GM21515 (cell line): ENCODE data around the gene STX12.
"Not testable (repeated sequence)": the region's sequence is repeated elsewhere in the genome, so short reads cannot be mapped to it uniquely, and the experiment has no call there.

Experiments
- ATAC-seq: cut with Tn5 transposase; IDR thresholded peaks from one replicate; pipeline ENCODE4 v1.9.1; 2021; ENCODE audit not compliant: unreplicated experiment

The STX12 gene

DNA sequence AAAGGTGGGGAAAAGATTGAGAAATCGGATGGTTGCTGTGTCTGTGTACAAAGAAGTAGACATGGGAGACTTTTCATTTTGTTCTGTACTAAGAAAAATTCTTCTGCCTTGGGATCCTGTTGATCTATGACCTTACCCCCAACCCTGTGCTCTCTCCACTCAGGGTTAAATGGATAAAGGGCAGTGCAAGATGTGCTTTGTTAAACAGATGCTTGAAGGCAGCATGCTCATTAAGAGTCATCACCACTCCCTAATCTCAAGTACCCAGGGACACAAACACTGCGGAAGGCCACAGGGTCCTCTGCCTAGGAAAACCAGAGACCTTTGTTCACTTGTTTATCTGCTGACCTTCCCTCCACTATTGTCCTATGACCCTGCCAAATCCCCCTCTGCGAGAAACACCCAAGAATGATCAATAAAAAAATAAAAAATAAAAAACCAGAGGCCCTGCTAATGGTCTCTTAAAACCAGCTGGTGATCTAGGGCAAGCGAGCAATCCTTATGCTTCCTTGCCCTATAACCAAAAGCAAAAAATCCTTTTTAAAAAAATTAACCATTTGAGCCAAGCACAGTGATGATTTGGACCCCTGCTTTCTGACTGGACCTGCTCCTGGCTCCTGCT, 56.4 kb downstream of the STX12 start:
- ATAC-seq = not testable (repeated sequence)

DNA sequence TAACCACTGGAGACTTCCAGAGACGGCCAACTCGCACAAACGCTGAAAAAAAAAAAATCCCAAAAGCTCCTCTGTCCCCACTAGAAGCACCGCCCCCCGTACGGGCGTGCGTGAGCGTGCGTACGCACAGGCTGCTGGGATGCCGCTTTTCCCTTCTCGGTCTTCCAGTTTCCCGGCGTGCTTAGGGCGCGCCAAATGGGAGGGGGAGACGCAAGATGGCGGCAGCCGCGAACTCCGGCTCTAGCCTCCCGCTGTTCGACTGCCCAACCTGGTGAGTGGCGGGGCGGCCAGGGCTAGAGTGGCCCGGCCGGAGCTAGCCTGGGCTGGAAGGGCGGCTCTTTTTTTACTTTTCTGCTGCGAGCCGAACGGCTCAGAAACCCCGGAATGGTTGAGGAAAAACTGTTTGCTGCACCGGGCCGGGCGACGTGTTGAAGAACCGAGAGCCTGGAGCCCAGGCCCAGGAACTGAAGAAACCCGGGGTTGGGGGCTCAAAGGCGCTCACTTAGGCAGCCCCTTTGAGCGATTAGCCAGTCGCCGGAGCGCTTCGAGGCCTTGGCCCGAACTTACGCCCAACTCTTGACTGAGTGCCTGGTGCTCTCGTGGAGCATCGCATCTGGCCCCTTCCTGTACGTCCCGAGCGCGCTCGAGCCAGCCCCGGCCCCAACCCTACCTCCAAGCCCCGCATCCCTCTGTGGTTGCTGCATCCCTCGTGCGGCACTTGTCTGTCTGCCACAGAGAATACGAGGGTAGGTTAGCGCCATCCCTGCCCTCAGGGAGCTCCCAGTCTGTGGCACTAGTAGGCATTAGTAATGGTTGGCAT, 57.8 kb downstream of the STX12 start, which contains the start of gene PPP1R8:
Gene PPP1R8 (plus strand): TSS at position 162 of the 820 bp plus-strand sequence. CDS start 54 bp downstream, at position 216.
- peak; percentile 82 for ATAC-seq

DNA sequence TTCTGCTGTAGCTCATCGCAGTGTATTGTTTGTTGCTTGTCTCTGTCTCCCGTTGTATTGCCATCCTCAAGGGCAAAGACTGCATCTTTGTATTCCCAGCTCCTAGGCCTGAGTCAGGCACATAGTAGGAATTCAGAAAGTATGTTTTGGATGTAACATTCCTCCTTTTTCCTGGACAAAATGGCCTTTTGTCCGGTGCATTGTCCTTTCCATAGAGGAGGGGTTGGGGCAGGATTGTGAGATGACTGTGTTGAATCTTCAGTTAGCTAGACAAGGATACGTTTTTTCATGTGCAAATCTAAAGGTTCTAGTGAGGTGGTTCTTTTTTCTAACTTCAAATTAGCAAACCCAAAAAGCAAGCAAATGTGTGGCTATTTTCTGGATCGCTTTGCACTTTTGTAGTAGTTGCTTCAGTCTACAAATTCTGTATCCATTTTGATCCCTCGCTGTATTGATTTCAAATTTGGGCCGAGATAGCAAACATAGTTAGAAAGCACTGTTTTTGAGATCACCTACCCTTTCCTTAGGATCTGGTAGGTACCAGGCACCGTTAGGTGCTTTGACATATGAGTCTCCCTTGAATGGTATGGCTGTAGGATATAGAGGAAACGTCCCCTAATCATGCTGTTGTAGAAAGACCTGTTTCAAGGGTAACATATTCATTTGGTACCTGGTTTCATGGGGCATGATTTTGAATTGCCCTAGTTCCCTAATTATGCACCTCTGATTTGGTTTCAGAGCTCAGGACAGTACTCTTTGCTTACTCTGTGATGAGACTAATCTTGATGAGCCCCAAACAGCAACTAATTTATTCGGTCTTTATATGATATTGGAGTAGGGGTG, 58.8 kb downstream of the STX12 start:
- ATAC-seq = no peak

DNA sequence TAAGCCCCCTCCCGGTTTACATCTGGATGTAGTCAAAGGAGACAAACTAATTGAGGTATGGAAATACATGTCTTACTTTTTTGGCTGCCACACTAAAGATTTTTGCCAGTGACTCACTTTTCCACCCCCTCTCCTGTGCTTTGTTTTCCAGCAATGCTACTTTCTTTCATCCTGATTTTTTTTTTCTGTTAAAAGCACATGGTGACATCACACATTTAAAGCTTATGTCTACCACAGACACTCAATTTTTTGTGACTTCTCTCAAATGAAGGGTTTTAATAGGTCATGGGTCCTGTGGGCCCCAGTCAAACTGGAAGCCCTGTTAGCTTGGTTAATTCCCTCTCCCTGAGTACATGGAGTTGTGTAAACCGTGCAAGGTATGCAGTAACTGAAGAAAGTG, 59.7 kb downstream of the STX12 start:
- no peak for ATAC-seq

DNA sequence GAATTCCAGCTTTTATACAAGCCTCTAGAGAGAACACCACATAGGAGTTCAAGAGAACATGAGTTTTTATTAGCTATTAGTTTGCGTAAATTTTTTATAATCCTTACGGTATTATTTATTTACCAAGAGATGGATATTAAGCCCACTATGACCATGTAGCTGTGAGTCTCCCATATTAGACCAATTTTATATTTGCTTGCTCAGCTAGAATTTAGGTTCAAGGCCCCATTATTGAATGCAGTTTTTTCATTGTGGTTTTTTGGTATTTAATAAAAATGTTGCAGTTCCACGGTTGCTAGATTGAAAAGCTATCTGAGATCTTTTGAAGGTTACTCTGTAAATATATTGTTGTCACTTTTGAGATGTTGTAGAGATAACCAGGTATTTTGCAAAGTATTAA, 60.5 kb downstream of the STX12 start:
- no peak for ATAC-seq

DNA sequence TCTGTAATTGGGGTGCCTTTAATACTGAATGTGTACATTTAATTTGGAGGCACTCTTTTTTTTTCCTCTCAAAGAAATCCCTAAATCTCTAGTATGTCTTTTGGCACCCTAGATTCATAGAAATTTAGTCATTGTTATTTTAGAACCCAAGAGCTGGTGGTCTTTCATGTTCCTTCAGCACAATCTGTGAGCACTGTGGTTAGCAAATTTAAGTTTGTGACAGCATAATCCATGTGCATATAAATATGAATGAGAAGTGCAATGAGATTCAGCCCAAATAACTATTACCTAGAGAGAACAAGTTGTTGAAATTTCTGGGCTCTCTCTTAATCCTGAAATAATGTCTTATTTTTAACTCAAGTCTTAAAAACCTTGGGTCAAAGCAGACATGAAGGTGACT, 62.0 kb downstream of the STX12 start:
- no peak for ATAC-seq

DNA sequence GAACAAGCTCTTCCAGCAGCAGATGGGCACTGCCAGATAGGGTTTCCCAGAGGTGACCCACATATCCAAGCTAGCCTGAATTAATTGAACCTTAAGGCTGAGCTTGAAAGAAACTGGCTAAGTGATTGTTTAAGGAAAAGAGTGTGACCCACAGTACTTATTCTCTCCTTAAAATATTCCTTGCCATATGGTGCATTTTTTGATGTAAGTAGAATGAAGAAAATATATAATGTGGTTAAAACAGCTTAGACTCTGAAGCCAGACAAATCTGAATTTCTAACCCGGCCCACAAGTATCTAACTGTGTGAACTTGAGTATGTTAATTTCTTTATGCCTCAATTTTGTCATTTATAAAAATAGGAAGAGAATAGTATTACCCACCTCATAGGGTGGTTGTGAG, 62.5 kb downstream of the STX12 start:
- ATAC-seq = no peak

DNA sequence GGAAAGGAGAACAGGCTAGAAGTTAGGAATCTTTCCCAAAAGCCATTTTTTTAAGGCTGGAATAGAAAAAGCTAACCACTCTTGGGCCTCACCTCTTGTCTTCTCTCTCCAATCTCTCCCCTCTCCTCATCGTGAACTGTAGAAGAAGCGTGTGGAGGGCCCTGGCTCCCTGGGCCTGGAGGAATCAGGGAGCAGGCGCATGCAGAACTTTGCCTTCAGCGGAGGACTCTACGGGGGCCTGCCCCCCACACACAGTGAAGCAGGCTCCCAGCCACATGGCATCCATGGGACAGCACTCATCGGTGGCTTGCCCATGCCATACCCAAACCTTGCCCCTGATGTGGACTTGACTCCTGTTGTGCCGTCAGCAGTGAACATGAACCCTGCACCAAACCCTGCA, 76.9 kb downstream of the STX12 start:
- ATAC-seq = no peak

DNA sequence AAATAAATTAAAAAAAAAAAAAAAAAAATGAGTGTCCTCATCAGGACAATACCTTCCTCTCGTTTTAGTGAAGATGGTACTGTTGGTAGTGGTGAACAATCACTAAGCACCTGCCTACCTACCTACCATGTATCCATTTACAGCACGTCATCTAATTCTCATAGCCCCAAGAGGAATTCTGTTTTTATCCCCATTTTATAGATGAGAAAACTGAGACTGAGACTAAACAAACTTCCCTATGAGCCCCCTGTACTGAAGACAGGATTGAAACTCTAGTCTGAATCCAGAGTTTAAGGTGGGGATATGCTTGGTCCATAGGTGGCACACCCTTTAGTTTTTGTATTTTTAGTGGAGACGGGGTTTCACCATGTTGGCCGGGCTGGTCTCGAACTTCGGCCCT, 82.1 kb downstream of the STX12 start:
- ATAC-seq = no peak

DNA sequence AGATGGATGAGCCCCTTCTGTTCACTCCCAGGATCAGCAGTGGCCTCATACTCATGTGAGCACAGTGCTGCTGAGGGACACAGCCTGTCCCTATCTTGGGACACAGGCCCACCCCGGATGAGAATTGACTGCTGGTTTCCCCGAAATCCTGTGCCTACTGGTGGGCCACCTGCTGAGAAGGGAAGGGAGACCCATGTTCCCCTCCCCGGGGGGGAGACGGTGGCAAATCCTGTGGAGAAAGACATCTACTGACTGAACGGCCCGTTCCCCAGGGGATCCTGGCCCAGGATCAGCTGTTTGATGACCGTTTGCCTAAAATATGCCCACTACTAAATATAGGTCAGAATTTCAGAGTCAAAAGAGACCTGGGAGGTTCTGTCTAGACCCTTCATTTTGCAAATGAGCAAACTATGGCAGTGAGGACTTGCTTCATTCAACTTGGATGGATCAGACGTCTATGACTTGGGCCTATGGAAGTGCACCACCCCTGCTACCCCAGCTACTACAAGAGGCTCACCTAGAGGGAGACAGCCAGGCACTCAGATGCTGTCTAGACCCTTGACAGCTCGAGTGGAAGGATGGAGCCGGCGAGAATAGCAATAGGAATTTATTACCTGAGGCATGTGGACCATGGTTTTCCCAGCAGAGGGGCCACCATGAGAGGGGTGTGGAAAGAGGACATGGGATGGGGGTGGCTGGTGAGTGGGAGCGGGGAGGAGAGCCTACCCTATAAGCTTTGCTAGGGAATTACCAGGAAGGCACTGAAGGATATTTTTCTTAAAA, 83.7 kb downstream of the STX12 start:
- no peak for ATAC-seq

DNA sequence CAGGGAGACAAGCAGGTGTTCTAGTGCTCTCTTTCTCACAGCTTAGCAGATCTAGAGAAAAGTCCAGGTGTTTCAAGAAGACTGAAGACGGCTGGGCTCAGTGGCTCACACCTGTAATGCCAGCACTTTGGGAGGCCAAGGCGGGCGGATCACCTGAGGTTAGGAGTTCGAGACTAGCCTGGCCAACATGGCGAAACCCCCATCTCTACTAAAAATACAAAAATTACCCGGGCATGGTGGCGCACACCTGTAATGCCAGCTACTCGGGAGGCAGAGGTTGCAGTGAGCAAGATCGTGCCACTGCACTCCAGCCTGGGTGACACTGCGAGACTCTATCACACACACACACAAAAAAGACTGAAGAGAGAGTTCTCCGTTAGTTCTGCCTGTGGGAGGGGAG, 84.5 kb downstream of the STX12 start:
- not testable (repeated sequence) for ATAC-seq

DNA sequence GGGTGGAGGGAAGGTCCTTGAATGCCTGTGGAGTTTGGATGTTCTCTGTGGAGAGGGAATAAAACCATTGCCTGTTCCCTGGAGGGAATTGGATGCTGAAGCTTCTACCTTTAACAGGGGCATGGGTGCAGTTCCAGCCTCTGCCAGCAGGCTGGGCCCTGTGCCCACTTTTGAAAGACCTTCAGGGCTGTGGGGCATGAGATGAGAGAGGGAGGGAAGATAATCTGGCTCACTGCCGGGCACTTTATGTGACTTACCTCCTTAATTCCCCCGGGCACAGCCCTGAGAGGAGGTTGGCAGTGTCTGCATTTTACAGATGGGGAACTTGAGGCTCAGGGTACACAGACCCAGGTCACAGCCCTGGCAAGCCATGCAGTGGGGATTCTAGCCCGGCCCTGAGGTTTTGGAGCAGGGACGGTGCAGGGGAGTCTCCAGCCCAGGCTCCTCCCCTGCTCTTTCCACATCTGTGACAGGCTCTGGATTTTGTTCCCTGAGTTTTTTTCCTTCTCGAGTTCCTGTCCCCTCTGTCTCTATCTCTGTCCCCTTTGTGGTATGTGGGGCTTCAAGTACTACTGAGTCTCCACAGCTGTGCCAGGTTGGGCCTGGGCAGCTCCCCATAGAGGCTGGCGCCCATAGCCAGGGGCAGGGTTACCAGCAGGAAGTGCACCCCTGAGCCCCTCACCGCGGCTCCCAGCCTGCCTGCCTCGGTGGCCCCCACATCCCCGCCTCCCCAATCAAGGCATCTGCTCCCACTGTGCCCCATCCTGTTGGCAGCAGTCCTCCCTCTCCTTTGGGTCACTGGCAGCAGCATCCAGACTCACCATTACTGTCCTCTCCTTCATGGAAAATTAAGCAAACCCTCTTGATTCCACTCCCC, 85.3 kb downstream of the STX12 start:
- no peak for ATAC-seq

DNA sequence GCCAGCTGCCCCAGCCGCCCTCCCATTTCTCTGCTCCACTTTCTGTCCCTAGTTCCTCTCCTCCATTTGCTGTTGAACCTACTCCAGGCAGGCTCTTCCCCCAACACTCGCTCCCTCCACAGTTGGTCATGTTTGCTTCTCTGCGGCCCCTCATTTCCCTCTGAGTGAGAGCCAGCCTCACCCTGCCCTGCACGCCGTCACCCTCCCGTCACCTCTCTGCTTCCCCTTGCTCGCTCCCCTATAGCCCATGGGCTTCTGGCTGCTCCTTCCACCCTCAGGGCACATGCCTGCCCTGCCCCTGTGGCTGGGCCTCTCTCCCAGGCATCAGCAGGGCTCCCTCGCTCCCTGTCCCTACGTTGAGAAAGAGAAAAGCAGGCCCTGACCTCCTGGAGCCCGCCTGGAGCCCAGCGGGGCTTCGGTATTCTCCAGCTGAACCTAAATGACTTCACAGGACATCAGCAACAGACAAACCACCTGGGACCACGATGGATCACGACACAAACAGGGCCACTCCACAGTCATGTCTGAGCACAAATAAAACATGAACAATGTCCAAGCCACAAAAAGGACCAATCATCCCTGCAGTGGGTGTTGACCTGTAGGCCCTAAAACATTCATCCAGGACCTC, 86.0 kb downstream of the STX12 start:
- no peak for ATAC-seq

DNA sequence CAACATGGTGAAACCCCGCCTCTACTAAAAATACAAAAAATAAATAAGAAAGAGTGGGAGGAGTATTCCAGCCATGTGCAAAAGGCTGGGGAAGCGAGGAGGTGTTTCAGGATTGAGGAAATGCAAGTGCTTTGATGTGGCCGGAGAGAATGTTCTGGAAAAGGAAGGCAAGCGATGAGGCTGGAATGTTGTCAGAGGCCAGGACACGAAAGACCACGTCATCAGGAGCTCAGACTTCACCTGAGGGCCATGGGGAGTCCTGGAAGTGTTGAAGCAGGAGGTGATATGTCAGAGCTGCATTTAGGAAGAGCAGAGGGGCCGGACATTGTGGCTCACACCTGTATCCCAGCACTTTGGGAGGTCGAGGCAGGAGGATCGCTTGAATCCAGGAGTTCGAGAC, 88.4 kb downstream of the STX12 start:
- ATAC-seq = no peak

DNA sequence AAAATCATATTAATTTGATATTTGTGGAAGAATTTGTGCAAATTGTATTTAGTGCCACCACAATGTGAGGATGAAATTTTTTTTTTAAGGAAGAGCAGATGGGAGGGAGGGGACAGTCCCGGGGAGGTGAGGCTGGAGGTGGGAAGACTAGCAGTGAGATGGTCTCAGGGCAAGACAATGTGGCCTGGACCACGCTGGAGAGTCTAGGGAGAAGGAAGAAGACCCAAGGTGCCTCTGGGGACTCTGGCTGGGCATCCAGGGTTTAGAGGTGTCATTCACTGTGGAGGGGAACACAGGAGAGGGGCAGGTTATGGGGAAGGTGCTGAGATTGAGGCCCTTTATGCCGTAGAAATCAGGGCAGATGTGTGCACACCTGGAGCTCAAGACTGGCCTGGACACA, 89.0 kb downstream of the STX12 start:
- ATAC-seq = no peak

DNA sequence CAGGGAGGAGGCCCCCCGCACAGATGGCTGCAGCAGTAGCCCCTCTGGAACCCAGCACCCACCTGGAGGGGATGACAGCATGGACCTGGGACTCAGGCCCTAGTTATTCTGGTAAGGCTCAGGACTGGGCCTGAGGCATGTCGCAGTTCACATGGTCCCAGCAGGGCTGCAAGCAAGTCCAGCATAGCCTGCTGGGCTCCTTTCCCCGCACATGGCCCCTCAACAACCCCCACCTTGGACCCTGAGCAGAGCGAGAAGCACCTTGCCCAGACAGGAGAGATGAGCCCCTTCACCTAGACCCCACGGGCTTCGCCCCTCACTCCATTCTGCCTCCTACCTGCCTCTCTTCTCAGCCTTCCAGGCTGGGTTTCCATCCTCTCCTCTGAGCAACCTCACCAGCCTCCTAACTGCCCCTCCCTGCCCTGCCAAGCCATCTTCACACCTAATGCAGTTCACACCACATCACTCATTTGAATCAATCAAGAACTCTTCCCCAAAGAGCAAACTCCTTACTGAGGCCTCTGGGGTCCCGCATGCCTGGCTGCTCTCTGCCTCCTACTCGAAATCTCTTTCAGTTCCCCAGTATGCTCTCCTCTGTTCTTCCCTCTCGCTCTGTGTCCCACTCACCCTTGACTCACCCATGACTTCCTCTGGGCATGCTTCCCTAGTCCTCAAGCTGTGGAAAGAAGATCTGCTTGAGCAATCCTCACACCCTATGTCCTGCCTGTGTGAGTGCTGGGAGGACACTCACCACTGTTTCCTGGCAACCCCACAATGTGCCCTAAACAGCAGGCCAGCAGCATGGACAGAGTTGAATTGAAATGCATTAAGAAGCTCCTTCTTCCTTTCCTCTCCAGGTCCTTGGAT, 89.9 kb downstream of the STX12 start:
- ATAC-seq = no peak

DNA sequence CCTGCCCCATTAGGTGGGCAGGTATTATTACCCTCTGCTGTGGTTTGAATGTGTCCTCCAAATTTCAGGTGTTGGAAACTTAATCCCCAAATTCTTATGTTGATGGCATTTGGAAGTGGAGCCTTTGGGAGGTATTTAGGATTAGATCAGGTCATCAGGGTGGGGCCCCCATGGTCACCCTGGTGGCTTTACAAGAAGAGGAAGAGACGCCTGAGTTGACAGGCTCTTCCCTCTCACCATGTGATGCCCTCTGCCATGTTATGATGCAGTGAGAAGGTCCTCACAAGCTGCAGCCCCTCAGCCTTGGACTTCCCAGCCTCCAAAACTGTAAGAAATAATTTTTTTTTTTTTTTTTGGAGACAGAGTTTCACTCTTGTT, 90.5 kb downstream of the STX12 start:
- no peak for ATAC-seq

DNA sequence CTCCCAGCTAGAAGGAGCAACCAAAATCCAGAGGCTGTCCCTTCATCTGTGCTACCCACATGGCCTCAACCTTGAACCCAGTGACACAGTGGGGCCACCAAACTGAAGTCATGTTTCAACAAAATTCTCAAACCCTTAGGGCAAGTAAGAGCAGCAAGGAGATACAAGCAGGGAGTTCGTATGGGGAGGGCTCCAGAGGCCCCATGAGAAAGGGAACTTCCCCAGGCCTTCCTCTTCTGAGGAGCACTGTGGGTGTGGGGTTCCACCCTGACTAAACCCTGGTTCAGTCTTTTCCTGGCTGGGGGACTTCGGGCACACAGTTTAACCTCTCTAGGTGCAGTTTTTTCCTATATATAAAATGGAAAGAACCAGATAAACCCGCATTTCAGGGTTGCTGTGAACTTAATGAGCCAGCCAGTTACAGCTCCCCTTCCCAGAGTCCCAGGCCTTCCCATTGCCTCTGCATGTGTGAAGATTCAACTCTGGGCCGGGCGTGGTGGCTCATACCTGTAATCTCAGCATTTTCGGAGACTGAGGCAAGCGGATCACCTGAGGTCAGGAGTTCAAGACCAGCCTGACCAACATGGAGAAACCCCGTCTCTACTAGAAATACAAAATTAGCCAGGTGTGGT, 91.4 kb downstream of the STX12 start:
- no peak for ATAC-seq
